C4-2B (cell line): Measurements from ENCODE around the gene ZG16.
"Not testable (repeated sequence)": the region's sequence is repeated elsewhere in the genome, so short reads cannot be mapped to it uniquely, and the experiment has no call there.

Experiments
- H3K27ac ChIP-seq: fragments of 450-650 bp; 2 replicates; pipeline ENCODE4 v1.5.1; 2017
- CTCF ChIP-seq: fragments of 450-650 bp; conservative IDR thresholded peaks from 2 replicates; pipeline ENCODE4 v1.5.1; 2017; ENCODE audit warnings: mild to moderate bottlenecking
- ZFX ChIP-seq: fragments of 450-650 bp; IDR thresholded peaks from 2 replicates; pipeline ENCODE4 v1.6.1; 2017

ZG16 gene

GRCh38 chr16:29767062-29767461 is 11.0 kb upstream of the ZG16 start:
- H3K27ac ChIP-seq = peak overlapping the region; percentile 88
- TF ChIP-seq ZFX (no peak), CTCF (no peak)

- H3K27ac ChIP-seq = no peak overlapping the region
- TF ChIP-seq CTCF (no peak), ZFX (no peak)
Measured at GRCh38 chr16:29769507-29769906, 8.5 kb upstream of the ZG16 start.

- no peak for TF ChIP-seq CTCF
- TF ChIP-seq ZFX = no peak
- no peak overlapping the region for H3K27ac ChIP-seq
Measured at GRCh38 chr16:29770250-29770929, 7.7 kb upstream of the ZG16 start.

- not testable (repeated sequence) for H3K27ac ChIP-seq
Measured at GRCh38 chr16:29772330-29772729, 5.7 kb upstream of the ZG16 start.

- TF ChIP-seq CTCF (no peak), ZFX (no peak)
Measured at GRCh38 chr16:29774730-29775129, 3.3 kb upstream of the ZG16 start.

GRCh38 chr16:29775742-29776408 is 2.2 kb upstream of the ZG16 start:
- no peak overlapping the region for H3K27ac ChIP-seq
- TF ChIP-seq CTCF (no peak), ZFX (no peak)

More at GRCh38 chr16:29774730-29775129, 3.3 kb upstream of the ZG16 start:
- no peak overlapping the region for H3K27ac ChIP-seq

GRCh38 chr16:29779474-29779873 is 1.4 kb downstream of the ZG16 start:
- H3K27ac ChIP-seq = no peak overlapping the region
- TF ChIP-seq ZFX = no peak
- no peak for TF ChIP-seq CTCF

- H3K27ac ChIP-seq = peak overlapping the region; percentile 13; the same call in 1 of the 2 replicates
Measured at GRCh38 chr16:29783094-29783953, 5.3 kb downstream of the ZG16 start.
